A549 (cell line): ENCODE data around the gene REEP6. TPM values are rescaled to one million over a fixed set of nuclear protein-coding genes. Genes with fewer than 3 reads are reported as not detected.
A peak's percentile ranks its signal among the peaks of the same experiment; 100 is the strongest.

Source experiments
- ATAC-seq, 2 experiments: fragments of 200-7000 bp in 1 of 2; fragments of >200 bp in 1 of 2; cut with Nextera tagmentation in 1 of 2; cut with Tn5 transposase in 1 of 2; 3 replicates each; pipeline versions ENCODE4 v1.8.0 to v1.9.1; 2018 to 2020; ENCODE audit warnings: mild to moderate bottlenecking in 1 of 2, moderate library complexity in 1 of 2
- CTCF ChIA-PET: fragments of 300-600 bp; sonication (Branson Sonifier 250); formaldehyde crosslinking; extraction: SDS; loops from one replicate; lab custom pipeline; 2021; ENCODE audit warnings: antibody characterized with exemption, inconsistent platforms; lab: Yijun Ruan, JAX
- POLR2A ChIA-PET: fragments of 350-600 bp; formaldehyde crosslinking; extraction: SDS; loops from one replicate; lab custom pipeline; 2021; ENCODE audit warnings: antibody characterized with exemption, inconsistent platforms; lab: Yijun Ruan, JAX
- DNase-seq, 2 experiments: peaks; one replicate each; pipeline versions ENCODE4 v3.0.0 to v3.0.0-alpha.2; 2011 to 2016; ENCODE audit warnings: low read depth in 1 of 2, low spot score in 1 of 2
- FAIRE-seq: peaks from 2 replicates; lab custom pipeline; 2011; peaks lifted over from hg19 to GRCh38; lab: Jason Lieb, UNC
- H3K27ac ChIP-seq, 2 experiments: fragments of >200 bp; sonication (Bioruptor Twin); formaldehyde crosslinking; 3 replicates each; pipeline ENCODE4 v1.5.1; 2016 to 2017
- H3K4me1 ChIP-seq: fragments of >200 bp; sonication (Bioruptor Twin); formaldehyde crosslinking; 3 replicates; pipeline ENCODE4 v1.6.1; 2016
- H3K4me2 ChIP-seq: fragments of >200 bp; sonication (Bioruptor Twin); formaldehyde crosslinking; 3 replicates; pipeline ENCODE4 v1.6.1; 2016
- H3K4me3 ChIP-seq: fragments of >200 bp; sonication (Bioruptor Twin); formaldehyde crosslinking; 3 replicates; pipeline ENCODE4 v1.5.1; 2016
- H3K9me3 ChIP-seq: fragments of >200 bp; sonication (Bioruptor Twin); formaldehyde crosslinking; 3 replicates; pipeline ENCODE4 v1.6.1; 2016
- CBX8 ChIP-seq: fragments of 200-600 bp; sonication (generic); IDR thresholded peaks from 2 replicates; pipeline ENCODE4 v1.6.1; 2016
- CHD2 ChIP-seq: fragments of 150-350 bp; IDR thresholded peaks from 2 replicates; pipeline ENCODE4 v1.6.1; 2014; ENCODE audit warnings: low read length; ENCODE audit not compliant: partially characterized antibody
- HOXB5 ChIP-seq: fragments of 250-450 bp; sonication (Bioruptor Pico); IDR thresholded peaks from 2 replicates; pipeline ENCODE4 v1.5.0; 2020; ENCODE audit warnings: mild to moderate bottlenecking, moderate library complexity
- KDM1A ChIP-seq: fragments of 200-600 bp; sonication (generic); IDR thresholded peaks from 2 replicates; pipeline ENCODE4 v1.6.1; 2016; ENCODE audit warnings: low read depth, mild to moderate bottlenecking
- MAFK ChIP-seq: fragments of 450-650 bp; IDR thresholded peaks from 2 replicates; pipeline ENCODE4 v1.6.1; 2014; ENCODE audit not compliant: partially characterized antibody
- RCOR1 ChIP-seq: fragments of 150-350 bp; IDR thresholded peaks from 2 replicates; pipeline ENCODE4 v1.6.1; 2014; ENCODE audit warnings: antibody characterized with exemption, low read length, low read depth
- RFX5 ChIP-seq: fragments of 450-650 bp; IDR thresholded peaks from 2 replicates; pipeline ENCODE4 v1.7.1; 2014; ENCODE audit warnings: antibody characterized with exemption, mild to moderate bottlenecking, moderate library complexity
- ZFP36 ChIP-seq: fragments of 450-650 bp; IDR thresholded peaks from 2 replicates; pipeline ENCODE4 v1.6.1; 2014; ENCODE audit warnings: borderline replicate concordance; ENCODE audit not compliant: partially characterized antibody
- ZNF302 ChIP-seq: fragments of 250-450 bp; sonication (Bioruptor Pico); IDR thresholded peaks from 2 replicates; pipeline ENCODE4 v1.9.0; 2021; ENCODE audit warnings: inconsistent platforms, mild to moderate bottlenecking, moderate library complexity
- WGBS: methylation state at CpG from one replicate; pipeline ENCODE4 v1.1.6; 2017; ENCODE audit errors: missing lambda C conversion rate; 5-methylcytosine and 5-hydroxymethylcytosine counted together
- polyA plus RNA-seq, 4 experiments: library from polyadenylated mRNA; depleted of rRNA in 3 of 4; stranded (reverse); fragments of >200 nt; fragmentation: RNase III in 1 of 4; extraction: RNeasy Plus Mini Kit Qiagen cat#74134 plus additional on column Dnase treatment in 1 of 4; gene quantifications; 2 replicates in 3 of 4; 3 replicates in 1 of 4; pipeline ENCODE4 v1.2.3, GENCODE V29; 2011 to 2017
- TF ChIP-seq, protein P1 (sequence below): fragments of >200 bp; sonication (Bioruptor Twin); formaldehyde crosslinking; IDR thresholded peaks from 2 replicates; pipeline ENCODE4 v1.6.1; 2016
- TF ChIP-seq, protein P2 (sequence below): fragments of >200 bp; sonication (Bioruptor Twin); formaldehyde crosslinking; IDR thresholded peaks from 3 replicates; pipeline ENCODE4 v1.6.1; 2016
- TF ChIP-seq, protein P3 (sequence below): IDR thresholded peaks from 2 replicates; pipeline ENCODE4 v1.6.1; 2012; ENCODE audit warnings: low read depth, borderline replicate concordance

REEP6 gene
- polyA plus RNA-seq, 2 of the 4 experiments (the other 2 are of a cell fraction), result 1.8 to 4.8 TPM

DNA sequence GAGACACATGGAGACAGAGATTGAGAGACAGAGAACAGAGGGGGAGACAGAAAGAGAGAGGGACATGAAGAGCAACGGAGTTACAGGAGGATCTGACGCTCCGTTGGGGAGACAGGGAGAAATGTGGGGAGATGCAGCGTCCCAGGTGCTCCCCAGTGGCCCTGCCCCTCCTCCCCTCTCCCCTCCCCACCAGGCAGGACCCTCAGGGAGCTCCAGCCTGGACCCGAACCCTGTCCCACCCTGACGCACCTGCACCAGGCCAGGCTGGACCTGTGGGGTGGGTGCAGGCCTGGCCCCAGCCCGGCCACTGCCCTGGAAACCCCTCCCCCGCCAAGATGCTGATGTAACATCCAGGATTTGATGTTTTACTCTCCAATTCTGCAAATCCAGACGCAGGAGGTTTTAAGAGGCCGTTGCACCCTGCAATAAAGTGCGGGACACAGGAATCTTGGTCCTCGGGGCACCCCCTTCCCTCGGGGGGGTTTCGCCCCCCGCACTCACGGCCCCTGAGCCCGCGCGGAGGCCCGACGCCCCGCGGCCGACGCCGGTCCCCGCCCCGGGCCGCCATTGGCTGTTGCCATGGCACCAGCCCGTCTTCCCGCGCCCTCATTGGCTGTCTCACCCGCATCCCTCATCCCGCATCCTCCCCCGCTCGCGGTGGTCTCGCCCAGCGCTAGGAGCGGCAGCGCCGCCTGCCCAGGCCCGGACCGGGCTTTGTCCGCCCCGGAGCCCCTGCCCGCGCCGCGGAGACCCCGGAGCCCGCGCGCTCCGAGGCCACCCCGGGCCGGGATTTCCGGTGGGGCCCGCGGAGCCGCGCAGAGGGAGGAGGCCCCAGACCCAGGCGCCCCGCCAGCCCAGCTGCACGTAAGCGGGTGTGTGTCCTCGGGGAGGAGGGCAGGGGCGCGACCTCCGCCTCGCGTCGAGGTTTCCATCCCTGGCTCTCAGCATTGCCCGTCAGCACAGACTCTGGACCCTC lies 41.2 kb upstream of the REEP6 start, which contains the start of gene APC2:
Gene APC2 (plus strand): TSS at position 655 of the 976 bp plus-strand sequence. CDS start 2,881 bp downstream, outside the sequence.
- H3K4me2 ChIP-seq, result peak within 1 kb of the TSS; percentile 63
- peak within 1 kb of the TSS; percentile 31; the same call in 2 of the 3 replicates for H3K4me3 ChIP-seq
- peaks cover 18% of the 10 kb centered on the region; the same call in 2 of the 3 replicates for H3K4me1 ChIP-seq
- ChIA-PET CTCF (interaction anchor here (0.6 kb wide), 1 partner anchor 116 kb away, joined by 8 read pairs; no protein-coding TSS in a partner anchor), POLR2A (no interaction called here)
- H3K27ac ChIP-seq, result peak within 1 kb of the TSS; percentile 43 to 72; a peak in 5 of 6 replicates
- DNase-seq (peak in 1 of 2 experiments; percentile 54), FAIRE-seq (no peak), ATAC-seq (peak; percentile 13 to 20; a peak in 2 of 6 replicates)
- no peak for TF ChIP-seq RCOR1
- TF ChIP-seq KDM1A, result peak; percentile 59; the same call in 1 of the 2 replicates
- TF ChIP-seq, protein P1, sequence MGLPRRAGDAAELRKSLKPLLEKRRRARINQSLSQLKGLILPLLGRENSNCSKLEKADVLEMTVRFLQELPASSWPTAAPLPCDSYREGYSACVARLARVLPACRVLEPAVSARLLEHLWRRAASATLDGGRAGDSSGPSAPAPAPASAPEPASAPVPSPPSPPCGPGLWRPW, result no peak
- TF ChIP-seq CHD2, result no peak
- 41% methylated on average over 23 of the region's 74 CpGs for WGBS
- H3K9me3 ChIP-seq, result no peaks in the 10 kb centered on the region

DNA sequence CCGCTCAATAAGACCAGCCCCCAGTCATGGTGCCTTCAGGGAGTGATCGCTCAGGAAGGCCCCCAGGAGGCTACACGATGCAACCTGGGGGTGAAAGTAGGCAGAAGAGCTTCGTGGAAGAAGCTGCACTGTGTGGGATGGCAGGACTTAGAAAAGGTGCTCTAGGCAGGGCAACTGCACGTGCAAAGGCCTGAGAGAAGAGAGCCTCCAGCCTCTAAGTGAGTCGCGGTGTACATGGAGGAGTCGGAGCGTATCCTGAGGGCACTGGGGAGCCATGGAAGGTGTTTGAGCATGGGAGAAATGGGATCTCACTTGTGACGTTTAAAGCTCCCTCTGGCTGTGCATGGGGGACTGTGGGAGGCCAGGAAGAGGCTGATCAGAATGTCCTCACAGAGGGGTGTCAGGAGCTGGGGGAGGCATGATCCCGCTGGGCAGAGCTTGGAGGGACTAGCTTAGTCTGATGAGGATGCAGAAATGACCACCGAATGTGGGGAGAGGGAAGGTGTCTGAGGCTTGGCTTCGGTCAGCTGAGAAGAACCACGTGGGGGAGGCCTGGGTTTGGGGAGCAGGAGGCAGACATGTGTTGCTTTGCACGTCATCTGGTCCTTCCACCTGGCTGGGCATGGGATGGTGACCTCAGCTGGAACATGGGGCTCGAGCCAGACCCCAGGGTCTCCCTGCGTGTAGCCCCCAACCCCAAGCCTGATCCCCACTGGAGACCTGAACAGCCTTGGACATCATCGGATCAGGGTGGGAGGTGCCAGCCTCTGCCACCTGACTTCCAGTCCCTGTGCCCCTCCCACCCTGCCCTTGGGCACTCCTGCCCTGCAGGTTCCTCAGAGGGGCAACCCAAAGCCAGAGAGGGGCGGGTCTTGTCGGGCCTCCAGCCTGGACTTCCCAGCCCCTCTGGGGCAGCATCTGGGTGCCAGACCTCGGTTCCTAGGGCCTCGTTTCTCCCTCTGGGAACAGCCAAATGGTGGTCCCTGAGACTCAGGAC lies 39.9 kb upstream of the REEP6 start:
- no peak for DNase-seq
- no peak for FAIRE-seq
- Histone ChIP-seq H3K4me2 (no peak overlapping the region), H3K4me1 (peaks cover 22% of the 10 kb centered on the region; the same call in 2 of the 3 replicates), H3K27ac (no peak overlapping the region), H3K4me3 (no peak overlapping the region), H3K9me3 (no peaks in the 10 kb centered on the region)
- TF ChIP-seq KDM1A (peak; percentile 55; the same call in 1 of the 2 replicates), ZFP36 (peak; percentile 85)
- TF ChIP-seq, protein P2, sequence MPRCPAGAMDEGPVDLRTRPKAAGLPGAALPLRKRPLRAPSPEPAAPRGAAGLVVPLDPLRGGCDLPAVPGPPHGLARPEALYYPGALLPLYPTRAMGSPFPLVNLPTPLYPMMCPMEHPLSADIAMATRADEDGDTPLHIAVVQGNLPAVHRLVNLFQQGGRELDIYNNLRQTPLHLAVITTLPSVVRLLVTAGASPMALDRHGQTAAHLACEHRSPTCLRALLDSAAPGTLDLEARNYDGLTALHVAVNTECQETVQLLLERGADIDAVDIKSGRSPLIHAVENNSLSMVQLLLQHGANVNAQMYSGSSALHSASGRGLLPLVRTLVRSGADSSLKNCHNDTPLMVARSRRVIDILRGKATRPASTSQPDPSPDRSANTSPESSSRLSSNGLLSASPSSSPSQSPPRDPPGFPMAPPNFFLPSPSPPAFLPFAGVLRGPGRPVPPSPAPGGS, result no peak
- CTCF ChIA-PET, result interaction anchor here (0.6 kb wide), 1 partner anchor 118 kb away, joined by 8 read pairs; no protein-coding TSS in a partner anchor
- POLR2A ChIA-PET, result no interaction called here
- 59% methylated on average over 14 of the region's 22 CpGs for WGBS
- ATAC-seq, result no peak

DNA sequence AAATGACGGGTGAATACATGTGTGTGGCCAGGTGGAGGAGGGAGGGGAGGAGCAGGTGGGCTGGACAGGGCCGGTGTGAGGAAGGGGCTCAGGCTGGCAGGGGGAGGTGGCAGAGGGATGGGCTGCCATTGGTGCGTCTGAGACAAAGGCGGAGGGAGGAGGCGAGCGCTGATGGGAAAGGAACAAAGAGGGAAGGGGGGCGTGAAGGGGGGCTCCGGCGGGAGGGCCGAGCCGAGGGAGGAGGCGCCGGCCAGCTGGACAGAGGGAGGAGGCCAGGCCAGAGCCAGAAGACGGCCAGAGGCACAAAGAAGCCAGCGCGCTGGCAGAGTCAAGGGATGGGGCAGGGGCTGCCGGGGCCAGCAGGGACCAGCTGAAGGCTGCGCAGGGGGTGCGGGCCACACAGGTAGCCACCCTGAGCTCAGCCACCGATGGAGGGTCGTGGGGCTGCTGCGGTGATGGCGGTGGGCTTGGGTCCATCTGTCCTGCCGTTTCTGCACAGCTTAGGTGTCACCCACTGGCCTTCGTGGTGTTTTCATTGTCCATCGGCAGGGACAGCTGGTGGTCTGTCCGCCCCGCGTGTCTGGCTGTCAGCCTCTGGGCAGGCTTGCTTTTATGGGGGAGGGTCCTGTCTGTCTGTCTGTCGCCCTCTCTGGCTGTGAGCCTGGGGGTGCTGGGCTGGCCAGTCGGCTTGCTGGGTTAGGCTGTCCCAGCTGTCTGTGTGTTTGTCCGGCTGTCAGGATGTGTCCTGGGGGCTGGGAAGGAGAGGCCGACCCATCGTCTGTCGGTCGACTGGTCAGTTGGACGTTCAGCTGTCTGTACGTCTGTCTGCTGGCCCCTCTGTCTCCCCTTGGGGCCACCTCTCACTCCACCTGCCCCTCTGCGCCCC lies 38.8 kb upstream of the REEP6 start:
- peaks cover 14% of the 10 kb centered on the region; the same call in 2 of the 3 replicates for H3K4me1 ChIP-seq
- ChIA-PET POLR2A (interaction anchor here (0.9 kb wide), 1 partner anchor 14 kb away, joined by 3 read pairs; no protein-coding TSS in a partner anchor), CTCF (interaction anchor here (0.7 to 4.4 kb wide), 2 partner anchors 8 to 14 kb away, joined by 3 to 34 read pairs; no protein-coding TSS in a partner anchor)
- H3K9me3 ChIP-seq, result no peaks in the 10 kb centered on the region
- TF ChIP-seq HOXB5 (CRISPR knock-in tag) (no peak), ZNF302 (CRISPR knock-in tag) (no peak), MAFK (no peak), RFX5 (no peak), CBX8 (no peak)
- TF ChIP-seq, protein P3, sequence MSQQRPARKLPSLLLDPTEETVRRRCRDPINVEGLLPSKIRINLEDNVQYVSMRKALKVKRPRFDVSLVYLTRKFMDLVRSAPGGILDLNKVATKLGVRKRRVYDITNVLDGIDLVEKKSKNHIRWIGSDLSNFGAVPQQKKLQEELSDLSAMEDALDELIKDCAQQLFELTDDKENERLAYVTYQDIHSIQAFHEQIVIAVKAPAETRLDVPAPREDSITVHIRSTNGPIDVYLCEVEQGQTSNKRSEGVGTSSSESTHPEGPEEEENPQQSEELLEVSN, result no peak
- FAIRE-seq (no peak), DNase-seq (no peak), ATAC-seq (no peak)
- WGBS, result 46% methylated on average over 29 of the region's 39 CpGs
- no peak overlapping the region for H3K4me2 ChIP-seq
- H3K27ac ChIP-seq, result no peak overlapping the region
- no peak overlapping the region for H3K4me3 ChIP-seq
